NOMO-1 treated with DMSO at 0.1 percent for 48 hours (cell line): Measurements from ENCODE around the gene HOXC10.

Source experiments
- DNase-seq: peaks from one replicate; lab custom pipeline; 2025; ENCODE audit not compliant: unreplicated experiment; lab: John Stamatoyannopoulos, UW

HOXC10 gene

DNA sequence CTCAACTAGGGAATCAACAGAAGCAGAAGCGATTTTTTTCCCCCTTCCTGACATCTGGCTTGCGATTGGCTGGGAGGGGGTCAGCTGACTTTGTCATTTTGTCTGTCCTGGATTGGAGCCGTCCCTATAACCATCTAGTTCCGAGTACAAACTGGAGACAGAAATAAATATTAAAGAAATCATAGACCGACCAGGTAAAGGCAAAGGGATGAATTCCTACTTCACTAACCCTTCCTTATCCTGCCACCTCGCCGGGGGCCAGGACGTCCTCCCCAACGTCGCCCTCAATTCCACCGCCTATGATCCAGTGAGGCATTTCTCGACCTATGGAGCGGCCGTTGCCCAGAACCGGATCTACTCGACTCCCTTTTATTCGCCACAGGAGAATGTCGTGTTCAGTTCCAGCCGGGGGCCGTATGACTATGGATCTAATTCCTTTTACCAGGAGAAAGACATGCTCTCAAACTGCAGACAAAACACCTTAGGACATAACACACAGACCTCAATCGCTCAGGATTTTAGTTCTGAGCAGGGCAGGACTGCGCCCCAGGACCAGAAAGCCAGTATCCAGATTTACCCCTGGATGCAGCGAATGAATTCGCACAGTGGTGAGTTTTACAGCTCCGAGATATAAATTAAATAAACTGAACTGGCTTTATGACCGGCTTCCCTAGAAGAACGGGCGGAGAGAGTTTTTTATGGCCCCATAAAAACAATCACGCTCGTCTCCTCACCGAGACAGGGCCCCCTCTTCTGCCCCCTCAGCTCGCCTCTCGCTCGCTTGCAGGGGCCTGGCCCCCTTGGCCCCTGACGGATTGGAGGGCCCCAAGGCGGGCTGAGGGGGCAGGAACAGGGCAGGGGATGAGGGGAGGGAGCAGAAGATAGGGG, 43.6 kb downstream of the HOXC10 start, which contains the start of gene HOXC6:
HOXC6 (plus strand) TSS at position 127 of the 888 bp plus-strand sequence; CDS start at position 209, 82 bp downstream.
- peak; percentile 74 for DNase-seq

DNA sequence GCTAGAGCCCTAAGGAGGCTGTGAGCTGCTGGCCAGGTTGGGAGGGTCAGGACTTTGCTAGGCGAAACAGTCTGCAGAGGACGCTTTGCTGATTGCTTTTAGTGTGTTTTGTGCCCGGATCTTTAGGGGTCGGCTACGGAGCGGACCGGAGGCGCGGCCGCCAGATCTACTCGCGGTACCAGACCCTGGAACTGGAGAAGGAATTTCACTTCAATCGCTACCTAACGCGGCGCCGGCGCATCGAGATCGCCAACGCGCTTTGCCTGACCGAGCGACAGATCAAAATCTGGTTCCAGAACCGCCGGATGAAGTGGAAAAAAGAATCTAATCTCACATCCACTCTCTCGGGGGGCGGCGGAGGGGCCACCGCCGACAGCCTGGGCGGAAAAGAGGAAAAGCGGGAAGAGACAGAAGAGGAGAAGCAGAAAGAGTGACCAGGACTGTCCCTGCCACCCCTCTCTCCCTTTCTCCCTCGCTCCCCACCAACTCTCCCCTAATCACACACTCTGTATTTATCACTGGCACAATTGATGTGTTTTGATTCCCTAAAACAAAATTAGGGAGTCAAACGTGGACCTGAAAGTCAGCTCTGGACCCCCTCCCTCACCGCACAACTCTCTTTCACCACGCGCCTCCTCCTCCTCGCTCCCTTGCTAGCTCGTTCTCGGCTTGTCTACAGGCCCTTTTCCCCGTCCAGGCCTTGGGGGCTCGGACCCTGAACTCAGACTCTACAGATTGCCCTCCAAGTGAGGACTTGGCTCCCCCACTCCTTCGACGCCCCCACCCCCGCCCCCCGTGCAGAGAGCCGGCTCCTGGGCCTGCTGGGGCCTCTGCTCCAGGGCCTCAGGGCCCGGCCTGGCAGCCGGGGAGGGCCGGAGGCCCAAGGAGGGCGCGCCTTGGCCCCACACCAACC, 44.8 kb downstream of the HOXC10 start:
- no peak for DNase-seq

DNA sequence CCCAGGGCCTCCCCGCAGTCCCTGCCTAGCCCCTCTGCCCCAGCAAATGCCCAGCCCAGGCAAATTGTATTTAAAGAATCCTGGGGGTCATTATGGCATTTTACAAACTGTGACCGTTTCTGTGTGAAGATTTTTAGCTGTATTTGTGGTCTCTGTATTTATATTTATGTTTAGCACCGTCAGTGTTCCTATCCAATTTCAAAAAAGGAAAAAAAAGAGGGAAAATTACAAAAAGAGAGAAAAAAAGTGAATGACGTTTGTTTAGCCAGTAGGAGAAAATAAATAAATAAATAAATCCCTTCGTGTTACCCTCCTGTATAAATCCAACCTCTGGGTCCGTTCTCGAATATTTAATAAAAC, 45.5 kb downstream of the HOXC10 start:
- DNase-seq = no peak

- DNase-seq = no peak
These were observed 46.0 kb downstream of the HOXC10 start for GRCh38 chr12:54030889-54031471.

GRCh38 chr12:54031480-54031879, 46.5 kb downstream of the HOXC10 start:
- no peak for DNase-seq

DNA sequence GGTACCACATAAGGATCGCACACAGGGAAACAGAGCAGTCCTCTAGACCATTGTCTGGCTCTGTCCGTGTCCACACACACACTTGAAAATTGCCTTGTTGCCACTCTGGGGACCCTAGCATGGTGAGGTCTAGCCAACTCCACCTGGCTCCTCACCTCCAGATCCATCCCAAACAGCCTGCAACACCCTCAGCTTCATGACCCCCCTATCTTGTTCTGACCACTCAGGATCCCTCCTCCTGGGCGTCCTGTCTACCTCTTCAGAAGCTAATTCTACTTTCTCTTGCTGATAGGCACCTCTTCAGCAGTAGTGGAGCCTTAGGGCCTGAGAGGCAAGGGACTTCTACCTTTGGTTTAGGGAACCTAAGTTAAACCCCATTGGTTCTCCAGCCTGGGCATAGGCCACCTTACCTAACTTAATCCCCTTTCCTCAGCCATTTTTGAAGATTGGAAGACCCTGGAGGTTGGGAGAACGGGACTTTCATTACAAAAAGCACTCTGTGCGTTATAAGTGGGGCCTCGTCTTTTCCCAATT, 47.2 kb downstream of the HOXC10 start:
- DNase-seq = no peak

DNA sequence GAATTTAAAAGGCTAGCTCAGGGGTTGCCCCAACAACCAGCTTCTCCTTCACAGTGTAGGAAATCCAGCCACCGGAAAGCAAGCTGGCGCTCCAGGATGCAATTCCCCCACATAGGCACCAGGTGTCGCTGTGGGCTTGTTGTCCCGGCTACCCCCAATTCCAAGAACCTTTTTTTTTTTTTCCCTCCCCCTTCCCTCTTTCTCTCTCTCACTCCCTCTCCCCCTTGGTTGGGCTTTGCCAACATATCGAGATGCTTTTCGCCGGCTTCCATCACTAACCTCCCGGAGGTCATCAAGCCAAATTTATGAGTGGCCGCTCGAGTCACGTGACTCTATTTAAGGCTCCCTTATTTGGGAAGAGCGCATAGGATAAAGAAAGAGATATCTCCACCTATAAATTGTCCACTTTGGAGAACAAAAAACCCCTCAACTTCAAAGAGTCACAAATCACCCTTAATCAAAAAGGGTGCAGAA, 47.7 kb downstream of the HOXC10 start, which contains the start of gene HOXC5:
HOXC5 (plus strand) TSS at position 424 of the 474 bp plus-strand sequence. CDS start 73 bp downstream, outside the sequence.
- peak; percentile 51 for DNase-seq

DNA sequence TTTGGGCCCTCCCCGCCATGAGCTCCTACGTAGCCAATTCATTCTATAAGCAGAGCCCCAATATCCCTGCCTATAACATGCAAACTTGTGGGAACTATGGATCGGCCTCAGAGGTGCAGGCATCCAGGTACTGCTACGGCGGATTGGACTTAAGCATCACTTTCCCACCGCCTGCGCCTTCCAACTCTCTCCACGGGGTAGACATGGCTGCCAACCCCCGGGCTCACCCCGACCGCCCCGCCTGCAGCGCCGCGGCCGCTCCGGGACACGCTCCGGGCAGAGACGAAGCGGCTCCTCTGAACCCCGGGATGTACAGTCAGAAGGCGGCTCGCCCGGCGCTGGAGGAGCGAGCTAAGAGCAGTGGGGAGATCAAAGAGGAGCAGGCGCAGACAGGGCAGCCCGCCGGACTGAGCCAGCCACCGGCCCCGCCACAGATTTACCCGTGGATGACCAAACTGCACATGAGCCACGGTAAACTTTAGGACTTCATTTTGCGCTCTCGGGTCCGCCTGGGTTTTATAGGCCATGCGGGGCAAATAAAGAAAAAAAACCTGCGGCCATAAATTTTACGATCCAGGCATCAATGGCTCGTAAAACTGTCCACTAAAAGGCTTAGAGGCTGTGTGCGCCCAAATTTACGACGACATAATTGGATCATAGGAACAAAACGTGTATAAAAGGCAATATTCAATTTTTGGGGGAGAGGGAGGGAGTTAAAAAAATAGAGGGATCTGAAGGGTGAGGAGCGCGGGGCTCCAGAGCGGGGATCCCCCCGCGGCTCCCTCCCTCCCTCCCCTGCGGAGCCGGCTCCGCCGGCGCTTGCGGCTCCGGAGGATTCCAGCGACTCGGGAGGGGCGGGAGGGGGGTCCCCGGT, 48.4 kb downstream of the HOXC10 start:
- no peak for DNase-seq

- no peak for DNase-seq
These were observed 49.2 kb downstream of the HOXC10 start for GRCh38 chr12:54033980-54034784.

DNA sequence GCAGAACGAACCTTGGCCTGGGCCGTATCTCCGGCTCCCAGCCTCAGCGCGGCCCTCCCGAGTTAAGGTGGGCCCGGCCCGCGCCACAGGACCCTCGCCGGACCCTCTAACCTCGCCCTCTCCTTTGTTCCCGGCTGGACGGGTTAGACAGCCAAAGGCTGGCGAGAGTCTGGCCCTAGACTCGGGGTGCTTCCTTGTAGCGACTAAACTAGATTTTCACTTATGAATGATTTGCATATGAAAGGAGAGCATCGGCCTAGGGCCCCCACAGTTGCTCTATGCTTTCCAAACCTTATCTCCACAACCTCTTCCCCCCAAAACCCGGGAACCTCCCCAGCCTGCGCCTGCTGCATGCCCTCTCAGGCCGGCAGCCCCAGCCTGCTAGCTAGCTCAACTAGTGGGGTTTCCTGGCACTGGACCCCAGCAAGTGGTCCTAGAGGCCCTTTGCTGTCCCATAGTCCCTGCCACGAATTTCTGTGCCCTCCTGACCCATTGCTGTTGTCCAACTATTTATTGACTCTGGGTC, 49.9 kb downstream of the HOXC10 start:
- DNase-seq = no peak

GRCh38 chr12:54035568-54036264, 50.8 kb downstream of the HOXC10 start:
- no peak for DNase-seq

GRCh38 chr12:54036620-54037359, 51.8 kb downstream of the HOXC10 start:
- no peak for DNase-seq

DNA sequence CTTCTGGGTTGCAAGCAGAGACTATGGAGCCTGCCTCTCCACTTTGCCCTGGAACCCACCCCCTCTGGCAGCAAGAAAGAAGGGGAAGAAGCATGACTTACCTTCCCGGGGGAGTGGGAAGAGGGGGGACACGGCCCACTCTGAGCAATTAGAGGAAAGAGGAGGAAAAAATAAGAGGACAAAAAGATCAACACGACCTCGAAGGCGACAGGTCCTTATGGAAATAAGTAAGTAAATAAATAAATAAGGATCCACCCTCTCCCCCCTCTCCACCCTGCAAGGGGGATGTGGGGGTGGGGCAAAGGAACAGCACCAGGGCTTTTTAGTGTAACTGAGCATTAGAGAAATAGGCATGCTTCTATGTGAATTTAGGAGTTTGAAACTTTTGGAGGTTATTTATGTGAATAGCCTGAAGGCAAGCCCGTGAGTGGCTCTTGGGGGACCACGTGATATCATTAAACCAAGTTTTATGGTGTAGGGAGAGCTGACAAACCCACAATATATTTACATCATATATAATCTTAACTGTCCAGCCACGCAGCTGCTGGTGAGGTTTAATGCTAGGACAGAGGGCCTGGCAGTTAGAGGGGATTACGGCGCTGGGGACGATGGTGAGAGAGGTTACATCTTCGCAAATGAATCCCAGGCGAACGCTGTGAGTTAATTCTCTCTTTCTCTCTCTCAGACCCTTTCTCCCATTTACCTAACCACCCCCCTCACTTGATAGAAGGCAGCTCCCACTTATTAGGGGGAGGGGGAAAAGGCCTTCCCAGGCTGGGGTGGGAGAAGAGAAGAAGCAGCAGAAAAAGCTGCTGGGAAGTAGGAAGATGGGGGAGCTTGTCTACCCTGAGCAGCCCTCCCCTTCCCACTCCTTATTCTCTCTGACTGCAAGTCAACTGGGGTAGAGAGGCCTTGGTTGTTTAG, 52.7 kb downstream of the HOXC10 start:
- no peak for DNase-seq

DNA sequence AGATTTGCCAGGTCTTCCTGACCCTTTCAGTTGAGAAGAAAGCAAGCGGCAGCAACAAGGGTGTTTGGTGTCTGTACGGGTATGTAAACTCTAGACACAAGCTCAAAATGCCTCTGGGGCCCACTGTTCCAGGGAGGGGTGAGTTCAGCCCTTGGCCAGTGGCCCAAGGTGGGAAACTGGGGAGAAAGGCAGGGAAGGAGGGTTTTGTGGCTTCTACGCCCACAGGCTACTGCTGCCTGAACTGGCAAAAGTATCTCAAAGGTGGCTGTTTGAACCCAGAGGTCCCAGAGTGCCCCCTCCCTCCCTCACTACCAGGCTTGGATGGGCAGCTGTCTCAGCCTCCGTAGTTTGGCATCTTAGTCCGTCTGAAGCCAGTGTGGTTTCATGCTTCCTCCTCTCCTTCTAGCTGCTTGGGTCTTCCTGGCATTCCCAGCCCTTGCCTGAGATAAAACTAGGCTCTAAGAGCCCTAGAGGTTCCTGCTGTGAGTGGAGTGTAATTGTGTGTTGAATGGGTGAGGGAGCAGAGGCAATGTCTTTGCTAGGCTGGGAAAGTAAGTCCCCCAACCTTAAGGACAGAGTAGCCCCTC, 53.4 kb downstream of the HOXC10 start:
- DNase-seq = no peak

GRCh38 chr12:54038871-54039414, 54.0 kb downstream of the HOXC10 start:
- no peak for DNase-seq
